ENCODE data around the gene HSPA4.

HSPA4 gene

GRCh38 chr5:133118741-133119140 is 66.9 kb downstream of the HSPA4 start:
- no peak for TF ChIP-seq CTCF (IDR thresholded peaks at IDR 0.05; ENCODE audit: insufficient read depth, missing control alignments)
- DNase-seq (ENCODE audit: insufficient read length, low spot score) (no peak), FAIRE-seq (no peak)

GRCh38 chr5:133119233-133119711 is 67.5 kb downstream of the HSPA4 start:
- DNase-seq (ENCODE audit: insufficient read length, low spot score) (peak; percentile 84), FAIRE-seq (peak; percentile 11)
- no peak for TF ChIP-seq CTCF (IDR thresholded peaks at IDR 0.05; ENCODE audit: insufficient read depth, missing control alignments)

GRCh38 chr5:133120156-133120750 is 68.4 kb downstream of the HSPA4 start:
- DNase-seq (ENCODE audit: insufficient read length, low spot score) (no peak), FAIRE-seq (no peak)
- no peak for TF ChIP-seq CTCF (IDR thresholded peaks at IDR 0.05; ENCODE audit: insufficient read depth, missing control alignments)

- TF ChIP-seq CTCF (IDR thresholded peaks at IDR 0.05; ENCODE audit: insufficient read depth, missing control alignments) = no peak
- no peak for DNase-seq (ENCODE audit: insufficient read length, low spot score)
- no peak for FAIRE-seq
Measured at GRCh38 chr5:133121080-133121479, 69.3 kb downstream of the HSPA4 start.

- no peak for FAIRE-seq
Measured at GRCh38 chr5:133121611-133122150, 69.9 kb downstream of the HSPA4 start.

GRCh38 chr5:133122711-133123110 is 70.9 kb downstream of the HSPA4 start:
- no peak for TF ChIP-seq CTCF (IDR thresholded peaks at IDR 0.05; ENCODE audit: insufficient read depth, missing control alignments)
- FAIRE-seq = no peak
- no peak for DNase-seq (ENCODE audit: insufficient read length, low spot score)

More at GRCh38 chr5:133121611-133122150, 69.9 kb downstream of the HSPA4 start:
- no peak for TF ChIP-seq CTCF (IDR thresholded peaks at IDR 0.05; ENCODE audit: insufficient read depth, missing control alignments)
- DNase-seq (ENCODE audit: insufficient read length, low spot score) = no peak

- no peak for TF ChIP-seq CTCF (IDR thresholded peaks at IDR 0.05; ENCODE audit: insufficient read depth, missing control alignments)
- DNase-seq (ENCODE audit: insufficient read length, low spot score) (no peak), FAIRE-seq (no peak)
Measured at GRCh38 chr5:133123297-133123696, 71.5 kb downstream of the HSPA4 start.

All from D721Med (cell line).